GM21528 (cell line): ENCODE measurements around the gene PIEZO1.
"Not testable (repeated sequence)": the region's sequence is repeated elsewhere in the genome, so short reads cannot be mapped to it uniquely, and the experiment has no call there.

Experiments used
- ATAC-seq: cut with Tn5 transposase; IDR thresholded peaks from one replicate; pipeline ENCODE4 v1.9.1; 2021; ENCODE audit warnings: mild to moderate bottlenecking, moderate library complexity; ENCODE audit not compliant: unreplicated experiment, low FRiP score

Gene PIEZO1, protein sequence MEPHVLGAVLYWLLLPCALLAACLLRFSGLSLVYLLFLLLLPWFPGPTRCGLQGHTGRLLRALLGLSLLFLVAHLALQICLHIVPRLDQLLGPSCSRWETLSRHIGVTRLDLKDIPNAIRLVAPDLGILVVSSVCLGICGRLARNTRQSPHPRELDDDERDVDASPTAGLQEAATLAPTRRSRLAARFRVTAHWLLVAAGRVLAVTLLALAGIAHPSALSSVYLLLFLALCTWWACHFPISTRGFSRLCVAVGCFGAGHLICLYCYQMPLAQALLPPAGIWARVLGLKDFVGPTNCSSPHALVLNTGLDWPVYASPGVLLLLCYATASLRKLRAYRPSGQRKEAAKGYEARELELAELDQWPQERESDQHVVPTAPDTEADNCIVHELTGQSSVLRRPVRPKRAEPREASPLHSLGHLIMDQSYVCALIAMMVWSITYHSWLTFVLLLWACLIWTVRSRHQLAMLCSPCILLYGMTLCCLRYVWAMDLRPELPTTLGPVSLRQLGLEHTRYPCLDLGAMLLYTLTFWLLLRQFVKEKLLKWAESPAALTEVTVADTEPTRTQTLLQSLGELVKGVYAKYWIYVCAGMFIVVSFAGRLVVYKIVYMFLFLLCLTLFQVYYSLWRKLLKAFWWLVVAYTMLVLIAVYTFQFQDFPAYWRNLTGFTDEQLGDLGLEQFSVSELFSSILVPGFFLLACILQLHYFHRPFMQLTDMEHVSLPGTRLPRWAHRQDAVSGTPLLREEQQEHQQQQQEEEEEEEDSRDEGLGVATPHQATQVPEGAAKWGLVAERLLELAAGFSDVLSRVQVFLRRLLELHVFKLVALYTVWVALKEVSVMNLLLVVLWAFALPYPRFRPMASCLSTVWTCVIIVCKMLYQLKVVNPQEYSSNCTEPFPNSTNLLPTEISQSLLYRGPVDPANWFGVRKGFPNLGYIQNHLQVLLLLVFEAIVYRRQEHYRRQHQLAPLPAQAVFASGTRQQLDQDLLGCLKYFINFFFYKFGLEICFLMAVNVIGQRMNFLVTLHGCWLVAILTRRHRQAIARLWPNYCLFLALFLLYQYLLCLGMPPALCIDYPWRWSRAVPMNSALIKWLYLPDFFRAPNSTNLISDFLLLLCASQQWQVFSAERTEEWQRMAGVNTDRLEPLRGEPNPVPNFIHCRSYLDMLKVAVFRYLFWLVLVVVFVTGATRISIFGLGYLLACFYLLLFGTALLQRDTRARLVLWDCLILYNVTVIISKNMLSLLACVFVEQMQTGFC (N-terminal part only)

DNA sequence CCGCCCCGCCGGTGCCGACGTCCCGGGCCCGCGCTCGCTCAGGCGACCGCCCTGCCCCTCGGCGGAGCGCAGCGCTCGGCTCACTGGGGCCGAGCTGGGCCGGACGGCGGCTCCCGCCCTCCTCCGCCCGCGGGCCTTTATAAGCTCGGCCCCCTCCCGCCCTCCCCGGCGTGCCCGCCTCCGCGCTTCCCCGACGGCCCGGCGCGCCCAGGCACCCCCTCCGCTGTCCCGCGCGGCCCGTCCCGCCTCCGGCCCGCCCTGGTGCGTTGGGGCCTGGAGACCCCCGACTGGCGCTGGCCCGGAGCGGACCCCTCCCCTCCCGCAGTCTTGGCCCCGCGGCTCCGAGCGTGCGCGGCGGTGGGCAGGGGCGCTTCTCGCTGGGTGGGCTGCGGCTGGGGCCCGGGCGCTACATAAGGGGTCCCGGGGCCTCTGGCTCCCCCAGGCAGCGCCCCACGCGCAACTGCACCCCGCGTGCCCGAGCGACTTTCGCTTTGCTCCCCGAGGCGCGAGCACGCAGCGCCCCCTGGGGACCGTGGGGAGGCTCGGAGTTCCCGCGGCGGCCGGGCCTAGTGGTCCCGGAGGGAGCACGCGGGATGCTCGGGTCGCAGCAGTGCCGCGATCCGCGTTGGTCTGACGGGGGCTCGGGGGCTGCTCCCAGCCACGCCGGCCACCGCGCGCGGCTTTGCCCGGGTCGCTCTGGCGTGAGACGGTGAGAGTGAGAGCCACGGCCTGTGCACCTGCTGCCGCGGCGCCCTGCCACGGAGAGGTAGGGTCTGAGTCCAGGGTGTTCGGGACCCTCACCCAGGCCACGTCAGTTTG lies at the start of gene PIEZO1:
Gene PIEZO1 (minus strand): TSS at position 115 of the 819 bp plus-strand sequence. CDS start 256 bp downstream, outside the sequence.
- no peak for ATAC-seq

DNA sequence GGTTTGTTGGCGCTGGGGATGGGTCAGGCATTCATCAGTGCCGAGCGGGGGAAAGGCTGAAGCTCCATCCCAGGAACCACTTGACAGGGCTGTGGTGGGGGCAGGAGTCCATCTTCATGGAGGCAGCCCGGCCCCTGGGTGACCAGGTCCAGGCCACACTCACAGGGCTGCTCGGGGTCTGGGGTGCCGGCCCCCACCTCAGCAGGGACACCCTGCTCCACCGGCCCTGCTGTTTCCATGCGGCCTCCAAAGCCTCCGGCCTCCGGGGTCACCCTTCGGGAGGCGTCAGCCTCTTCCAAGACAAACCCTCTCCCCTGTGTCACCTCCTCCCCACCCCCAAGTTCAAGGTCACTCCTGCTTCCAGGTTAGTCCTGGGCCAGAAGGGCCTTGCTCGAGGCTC lies 49.6 kb upstream of the PIEZO1 start:
- ATAC-seq, result no peak

DNA sequence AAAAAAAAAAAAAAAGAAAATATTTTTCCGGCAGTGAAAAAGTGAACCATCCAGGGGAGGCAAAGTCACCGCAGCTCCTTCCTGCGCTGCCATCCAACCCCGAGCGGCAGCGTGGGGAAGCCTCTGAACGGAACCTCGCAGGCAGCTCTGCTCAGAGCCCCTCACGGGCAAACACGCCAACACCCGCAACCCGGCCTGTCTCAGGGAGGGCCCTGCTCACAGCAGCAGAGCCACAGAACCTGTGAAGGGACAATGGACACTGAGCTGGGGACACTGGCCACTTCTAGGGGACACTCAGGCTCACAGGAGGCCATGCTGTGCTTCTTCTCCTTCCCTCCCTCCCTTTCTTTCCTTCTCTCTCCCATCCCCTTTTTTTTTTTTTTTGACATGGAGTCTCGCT lies 48.1 kb upstream of the PIEZO1 start:
- no peak for ATAC-seq

DNA sequence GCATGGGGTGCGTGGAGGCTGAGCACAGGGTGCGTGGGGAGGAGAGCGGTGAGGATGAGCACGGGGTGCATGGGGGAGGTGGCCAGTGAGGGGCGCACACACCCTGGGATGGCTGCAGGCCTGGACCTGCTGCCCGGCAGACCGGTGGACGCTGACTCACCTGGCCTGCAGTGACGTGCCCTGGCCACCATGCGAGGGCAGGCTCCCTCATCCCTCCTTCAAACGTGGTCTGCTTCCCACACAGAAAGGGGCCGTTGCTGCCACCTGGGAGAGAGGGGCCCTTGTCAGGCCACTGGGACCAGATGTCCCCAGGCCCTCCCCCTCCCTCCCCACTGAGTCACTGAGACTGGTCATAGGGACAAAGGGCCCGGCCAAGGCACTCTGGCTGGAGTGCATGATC lies 46.8 kb upstream of the PIEZO1 start:
- ATAC-seq, result no peak

DNA sequence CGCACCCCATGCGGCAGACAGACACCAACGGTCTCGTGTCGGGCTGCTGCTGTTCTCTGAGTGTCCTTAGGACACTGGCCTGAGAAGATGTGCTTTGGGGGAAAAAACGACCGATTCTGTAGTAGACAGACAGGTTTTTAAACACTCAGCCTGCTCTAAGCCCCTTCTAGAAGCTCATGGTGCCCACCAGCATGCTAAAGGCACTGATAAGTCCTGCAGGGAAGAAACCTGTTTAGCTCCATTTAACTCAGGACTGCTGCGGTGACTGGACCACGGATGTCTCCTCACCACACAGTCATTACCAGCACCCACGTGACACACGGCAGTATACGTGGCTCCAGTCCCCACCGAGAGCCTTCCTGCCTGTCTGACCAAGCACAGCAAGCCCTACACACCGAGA lies 45.8 kb upstream of the PIEZO1 start:
- no peak for ATAC-seq

DNA sequence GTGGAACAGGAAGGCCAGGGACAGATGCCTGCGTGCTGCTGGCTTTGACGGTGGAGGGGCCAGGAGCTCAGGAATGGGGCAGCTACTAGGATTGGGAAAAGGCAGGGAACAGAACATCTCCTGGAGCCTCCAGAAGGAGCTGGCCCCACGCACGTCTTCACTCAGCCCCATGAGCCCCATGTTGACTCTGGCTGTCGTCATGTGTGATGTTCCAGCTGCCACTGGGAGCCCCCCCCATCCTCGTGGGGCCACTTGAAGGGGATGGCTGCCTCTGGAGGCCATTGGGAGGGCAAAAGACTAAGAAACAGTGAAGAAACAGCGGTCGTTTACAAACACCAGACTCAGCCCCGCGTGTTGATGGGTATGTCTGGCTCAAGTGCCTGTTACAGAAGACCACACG lies 45.2 kb upstream of the PIEZO1 start:
- ATAC-seq, result no peak

DNA sequence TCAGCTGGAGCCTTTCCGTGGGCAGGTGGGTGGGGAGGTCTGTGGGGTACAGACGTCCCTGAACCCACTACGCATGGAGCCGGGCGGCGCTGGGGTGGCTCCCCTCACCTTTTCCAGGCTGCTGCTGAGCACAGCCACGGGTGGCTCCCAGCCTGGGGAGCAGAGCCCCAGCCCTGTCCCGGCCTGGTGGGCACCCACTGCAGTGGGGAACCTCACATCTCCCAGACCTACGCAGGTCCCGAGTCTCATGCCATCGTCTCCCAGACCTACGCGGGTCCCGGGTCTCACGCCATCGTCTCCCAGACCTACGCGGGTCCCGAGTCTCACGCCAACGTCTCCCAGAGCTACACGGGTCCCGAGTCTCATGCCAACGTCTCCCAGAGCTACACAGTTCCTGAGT lies 43.7 kb upstream of the PIEZO1 start:
- no peak for ATAC-seq

DNA sequence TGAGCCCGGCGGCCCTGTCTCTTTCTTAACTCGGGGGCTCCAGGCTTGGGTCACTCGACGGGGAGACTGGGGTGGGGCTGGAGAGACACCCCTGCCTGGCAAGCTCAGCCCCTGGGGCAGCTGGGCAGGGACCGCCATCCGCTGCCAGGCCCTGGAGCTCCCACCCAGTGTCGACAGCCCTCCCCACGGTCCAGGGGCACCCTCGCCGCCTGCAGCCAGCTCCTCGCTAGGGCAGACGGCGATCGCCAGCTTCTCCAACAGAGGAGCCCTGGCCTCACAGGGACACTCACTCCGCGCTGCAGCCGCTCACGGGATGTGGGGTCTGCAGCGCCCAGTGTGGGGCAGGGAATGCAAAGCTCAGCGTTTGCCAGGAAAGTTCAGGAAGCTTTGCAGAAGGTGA lies 42.7 kb upstream of the PIEZO1 start:
- ATAC-seq, result no peak

DNA sequence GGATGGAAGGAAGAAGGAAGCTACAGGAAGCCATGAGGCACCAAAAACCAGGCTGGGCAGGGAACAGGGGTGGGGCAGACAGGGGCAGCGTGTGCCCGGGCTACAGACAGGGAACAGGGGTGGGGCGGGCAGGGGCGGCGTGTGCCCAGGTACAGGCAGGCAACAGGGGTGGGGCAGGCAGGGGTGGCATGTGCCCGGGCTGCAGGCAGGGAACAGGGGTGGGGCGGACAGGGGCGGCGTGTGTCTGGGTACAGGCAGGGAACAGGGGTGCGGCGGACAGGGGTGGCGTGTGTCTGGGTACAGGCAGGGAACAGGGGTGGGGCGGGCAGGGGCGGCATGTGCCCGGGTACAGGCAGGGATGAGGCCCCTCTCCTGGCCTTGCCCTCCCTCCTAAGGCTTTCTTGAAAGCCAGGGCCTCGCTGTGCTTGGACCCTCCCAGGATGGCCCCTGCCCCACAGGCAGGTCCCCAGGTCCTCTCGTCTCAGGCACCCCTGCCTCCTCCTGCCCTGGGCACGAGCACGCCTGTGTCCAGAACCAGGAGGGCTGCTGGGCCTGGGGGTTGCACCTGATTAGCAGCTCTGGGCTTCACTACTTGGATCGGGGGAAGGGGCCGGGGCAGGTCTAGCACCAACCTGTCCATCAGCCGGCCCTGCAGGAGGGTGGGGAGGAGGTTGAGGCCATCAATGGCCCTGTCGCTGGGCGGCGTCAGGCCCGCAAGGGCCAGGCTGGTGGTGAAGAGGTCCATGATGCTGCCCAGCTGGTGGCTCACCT lies 41.2 kb upstream of the PIEZO1 start:
- ATAC-seq, result no peak

DNA sequence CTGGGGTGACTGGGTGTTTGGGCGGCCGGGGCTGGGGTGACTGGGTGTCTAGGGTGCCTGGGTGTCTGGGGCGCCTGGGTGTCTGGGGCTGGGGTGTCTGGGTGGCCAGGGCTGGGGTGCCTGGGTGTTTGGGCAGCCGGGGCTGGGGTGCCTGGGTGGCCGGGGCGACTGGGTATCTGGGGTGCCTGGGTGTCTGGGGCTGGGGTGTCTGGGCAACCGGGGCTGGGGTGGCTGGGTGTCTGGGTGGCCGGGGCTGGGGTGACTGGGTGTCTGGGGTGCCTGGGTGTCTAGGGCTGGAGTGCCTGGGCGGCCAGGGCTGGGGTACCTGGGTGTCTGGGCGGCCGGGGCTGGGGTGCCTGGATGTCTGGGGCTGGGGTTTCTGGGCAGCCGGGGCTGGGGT lies 40.1 kb upstream of the PIEZO1 start:
- ATAC-seq, result no peak

DNA sequence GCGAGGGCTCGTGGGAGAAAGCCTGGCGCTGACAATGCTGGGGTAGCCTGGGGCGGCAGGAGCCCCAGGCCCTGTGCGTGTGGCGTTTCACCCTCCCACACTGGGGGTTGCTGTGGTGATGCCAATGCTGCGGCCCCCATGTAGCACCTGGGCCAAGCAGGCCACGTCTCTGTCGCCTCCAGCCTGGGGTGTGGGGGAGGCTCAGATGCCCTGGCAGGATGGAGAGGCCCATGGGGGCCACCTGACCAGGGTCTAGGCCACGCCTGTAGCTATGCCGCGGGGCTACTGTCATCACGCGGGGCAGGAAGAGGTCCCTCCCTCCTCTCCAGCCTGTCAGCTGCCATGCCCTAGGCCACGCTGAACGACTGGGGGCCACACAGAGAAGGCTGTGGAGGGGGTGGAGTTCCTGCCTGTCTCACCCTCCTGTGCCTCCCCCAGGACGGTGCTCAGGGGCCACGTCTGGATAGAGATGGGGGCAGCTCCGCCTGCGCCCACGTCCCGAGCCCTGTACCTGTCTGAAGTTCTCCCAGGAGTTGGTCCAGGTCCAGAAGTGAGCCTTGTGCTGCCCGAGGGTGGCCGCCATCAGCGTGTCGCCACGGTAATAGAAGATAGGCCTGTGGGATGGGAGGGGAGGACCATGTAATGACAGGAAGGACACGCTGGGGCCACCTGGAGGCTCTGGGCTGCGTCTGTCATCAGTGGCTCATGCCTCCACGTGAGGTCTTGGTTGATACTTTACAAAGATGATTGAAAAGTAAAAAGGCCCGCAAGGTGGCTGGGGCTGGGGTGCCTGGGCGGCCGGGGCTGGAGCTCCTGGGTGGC lies 39.4 kb upstream of the PIEZO1 start:
- no peak for ATAC-seq

DNA sequence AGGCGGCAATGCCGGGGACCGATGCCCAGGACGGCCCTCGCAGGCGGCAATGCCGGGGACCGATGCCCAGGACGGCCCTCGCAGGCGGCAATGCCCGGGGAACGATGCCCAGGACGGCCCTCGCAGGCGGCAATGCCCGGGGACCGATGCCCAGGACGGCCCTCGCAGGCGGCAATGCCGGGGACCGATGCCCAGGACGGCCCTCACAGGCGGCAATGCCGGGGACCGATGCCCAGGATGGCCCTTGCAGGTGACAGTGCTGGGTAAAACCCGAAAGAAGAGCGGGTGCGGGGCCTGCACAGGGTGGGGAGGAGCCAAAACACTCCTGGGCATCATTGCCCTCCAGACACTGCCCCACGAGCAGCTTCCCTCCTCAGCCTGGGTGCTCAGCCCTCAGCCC lies 38.6 kb upstream of the PIEZO1 start:
- ATAC-seq, result not testable (repeated sequence)

DNA sequence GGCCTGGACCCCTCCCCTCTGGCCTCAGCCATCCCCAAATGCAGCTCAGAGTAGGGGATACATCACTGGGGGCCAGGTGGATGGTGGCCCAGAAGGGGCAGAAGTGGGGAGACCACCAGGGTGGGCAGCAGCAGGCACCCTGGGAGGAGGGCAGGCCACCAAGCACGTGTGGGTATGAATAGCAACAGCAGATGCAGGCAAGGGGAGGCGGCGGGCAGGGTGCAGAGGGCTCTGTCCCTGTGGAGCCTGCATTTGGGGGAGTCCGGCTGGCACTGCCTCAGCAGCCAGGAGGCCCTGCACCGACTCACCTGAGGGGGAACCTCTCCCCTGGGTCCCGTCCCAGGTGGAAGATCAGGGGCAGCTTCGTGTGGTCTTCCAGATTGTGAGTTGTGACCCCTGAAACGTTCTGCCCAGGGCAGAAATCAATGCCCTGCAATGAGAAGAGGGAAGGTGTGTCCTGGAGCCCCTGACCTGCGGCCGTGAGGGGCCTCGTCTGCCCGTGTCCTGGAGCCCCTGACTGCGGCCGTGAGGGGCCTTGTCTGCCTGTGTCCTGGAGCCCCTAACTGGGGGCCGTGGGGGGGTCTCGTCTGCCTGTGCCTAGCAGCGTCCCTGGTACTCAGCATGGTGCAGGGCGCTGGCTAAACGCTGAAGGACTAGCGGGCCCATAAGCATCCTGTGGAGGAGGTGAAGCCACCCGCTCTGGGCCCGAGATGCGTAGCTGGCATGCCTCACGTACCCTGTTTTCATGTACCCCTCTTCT lies 37.4 kb upstream of the PIEZO1 start:
- ATAC-seq, result no peak

DNA sequence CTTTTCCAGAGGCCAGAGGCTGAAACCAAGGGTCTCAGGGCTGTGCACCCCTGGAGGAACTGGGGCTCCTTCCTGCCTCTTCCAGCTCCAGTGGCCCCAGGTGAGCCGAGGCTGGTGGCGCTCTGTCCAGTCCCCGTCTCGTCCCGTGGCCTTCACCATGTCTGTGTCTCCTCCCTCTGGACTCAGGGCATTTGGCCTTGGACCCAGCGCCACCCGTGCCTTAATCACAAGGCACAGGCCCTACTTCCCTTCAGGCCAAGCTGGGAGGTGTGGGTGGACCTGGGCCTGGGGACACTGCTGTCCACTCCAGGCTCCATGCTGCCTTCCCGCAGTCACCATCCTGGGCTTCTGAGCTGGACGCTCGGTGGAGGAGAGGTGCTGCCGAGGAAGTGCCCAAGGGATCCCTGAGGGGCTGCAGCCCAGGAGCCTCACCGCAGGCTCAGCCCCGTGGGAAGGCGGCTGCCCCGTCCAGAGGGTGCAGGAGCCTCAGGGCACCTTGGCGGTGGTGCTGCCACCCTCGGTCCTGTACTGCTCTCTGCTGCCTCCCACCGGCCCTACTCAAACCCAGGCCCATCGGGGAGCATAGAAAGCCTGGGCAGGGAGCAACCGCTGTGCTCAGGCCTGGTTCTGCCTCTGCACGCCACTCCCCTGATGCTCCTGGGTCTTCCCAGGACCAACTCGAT lies 36.3 kb upstream of the PIEZO1 start:
- ATAC-seq, result no peak

DNA sequence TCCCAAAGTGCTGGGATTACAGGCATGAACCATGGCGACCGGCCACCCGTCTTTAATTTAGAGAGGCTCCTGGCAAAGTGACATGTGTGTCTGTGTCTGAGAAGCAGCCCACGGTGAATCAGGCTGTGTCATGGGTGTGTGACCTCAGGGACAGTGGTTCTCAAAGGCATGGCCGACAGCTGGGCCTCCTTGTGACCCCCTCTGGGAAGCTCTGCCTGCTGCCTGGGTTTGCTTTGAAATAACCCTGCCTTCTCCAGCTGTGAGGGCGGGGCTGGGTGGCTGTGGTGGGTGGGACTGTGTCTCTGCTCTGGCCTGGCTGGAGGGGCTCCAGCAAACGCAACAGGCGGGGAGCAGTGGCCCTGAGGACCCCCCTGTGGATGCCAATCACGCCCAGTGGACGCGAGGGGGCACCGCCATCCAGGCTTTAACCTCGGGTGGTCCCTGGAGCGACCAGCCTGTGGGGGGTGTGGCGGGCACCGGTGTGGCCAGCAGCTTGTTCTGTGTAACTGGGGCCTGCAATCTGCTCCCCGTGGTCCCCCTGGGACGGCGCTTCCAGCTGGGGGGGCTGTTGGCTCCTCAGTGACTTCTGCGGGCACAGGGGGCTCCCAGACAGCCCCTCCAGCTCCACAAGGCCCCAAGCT lies 35.5 kb upstream of the PIEZO1 start:
- no peak for ATAC-seq

DNA sequence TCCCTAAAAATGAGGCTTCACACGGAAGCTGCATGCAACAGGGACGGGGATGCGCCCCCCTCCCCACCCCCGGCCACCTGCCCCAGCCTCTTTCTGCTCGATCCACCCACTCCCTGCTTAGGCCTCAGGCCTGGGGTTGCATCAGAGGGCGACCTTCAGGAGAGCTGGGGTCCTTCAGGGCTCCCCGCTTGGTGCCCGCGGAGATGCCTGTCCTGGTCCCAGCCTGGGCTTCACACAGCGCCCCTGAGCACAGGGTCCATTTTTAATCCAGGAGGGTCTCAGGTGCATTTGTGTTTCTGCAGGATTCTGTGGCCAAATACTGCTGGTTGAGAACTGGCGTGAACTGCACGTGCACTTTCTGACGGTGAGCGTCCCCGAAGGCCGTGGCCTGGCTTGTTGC lies 34.1 kb upstream of the PIEZO1 start:
- ATAC-seq, result no peak

DNA sequence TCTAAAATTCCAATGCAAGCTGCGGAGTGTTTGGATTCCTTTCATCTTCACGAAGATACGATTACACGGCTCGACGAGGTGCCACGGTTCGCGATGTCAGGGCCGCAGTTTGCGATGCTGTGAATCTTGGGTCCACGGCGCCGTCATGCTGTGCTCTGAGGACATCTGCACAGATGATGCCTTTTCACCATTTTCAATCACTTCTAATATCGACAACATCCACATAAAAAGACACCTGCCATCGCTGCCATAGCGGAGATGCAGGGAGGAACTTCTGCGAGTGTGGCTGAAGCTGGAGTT lies 33.5 kb upstream of the PIEZO1 start:
- ATAC-seq, result no peak
